Breast epithelium (tissue), 4 donors: ENCODE results near the gene PHLDA3. TPM values are rescaled to one million over a fixed set of nuclear protein-coding genes. Genes with fewer than 3 reads are reported as not detected.

Source experiments
- DNase-seq, 2 donors: peaks; one replicate each; pipeline ENCODE4 v3.0.0-alpha.2; 2019; ENCODE audit warnings: low spot score in 2 of 2
- H3K27ac ChIP-seq, 2 donors: fragments of 200-600 bp; sonication (generic) in 1 of 2; one replicate each; pipeline ENCODE4 v1.5.1; 2016 to 2019; ENCODE audit warnings: mild to moderate bottlenecking in 1 of 2
- H3K27me3 ChIP-seq, 2 donors: fragments of 200-600 bp; sonication (generic) in 1 of 2; one replicate each; pipeline versions ENCODE4 v1.5.1 to v1.6.0; 2017 to 2019; ENCODE audit warnings: control low read depth in 1 of 2, mild to moderate bottlenecking in 1 of 2
- H3K36me3 ChIP-seq: fragments of 200-600 bp; one replicate; pipeline ENCODE4 v1.5.1; 2019
- H3K4me1 ChIP-seq, 2 donors: fragments of 200-600 bp; sonication (generic); one replicate each; pipeline ENCODE4 v1.5.1; 2016 to 2019; ENCODE audit warnings: control low read depth in 1 of 2
- H3K4me3 ChIP-seq, 3 donors: fragments of 200-600 bp; sonication (generic); 1 replicate in 2 of 3; 2 replicates in 1 of 3; pipeline ENCODE4 v1.5.1; 2016 to 2019; ENCODE audit warnings: mild to moderate bottlenecking in 3 of 3, moderate library complexity in 2 of 3
- H3K9me3 ChIP-seq, 2 donors: fragments of 200-600 bp; sonication (generic) in 1 of 2; one replicate each; pipeline ENCODE4 v1.5.1; 2016 to 2019; ENCODE audit warnings: control low read depth in 1 of 2
- POLR2A ChIP-seq: fragments of 450-650 bp; IDR thresholded peaks from one replicate; pipeline ENCODE4 v1.6.1; 2016; ENCODE audit warnings: antibody characterized with exemption, mild to moderate bottlenecking, moderate library complexity
- POLR2AphosphoS5 ChIP-seq, 3 donors: sonication (generic); formaldehyde crosslinking; IDR thresholded peaks; one replicate each; pipeline ENCODE4 v1.6.1; 2017; ENCODE audit warnings: antibody characterized with exemption in 3 of 3
- intact Hi-C: fragments of 100-400 bp; cut with DNase I; formaldehyde crosslinking; loops from one replicate; pipeline ENCODE4 v1.15.1; 2023; ENCODE audit warnings: low total_unique reads
- total RNA-seq, 3 donors: library from RNA; depleted of rRNA; stranded (reverse); fragments of >200 nt; gene quantifications; one replicate each; pipeline ENCODE4 v1.1.0, GENCODE V29; 2016
- TF ChIP-seq, protein P1 (sequence below), 3 donors: fragments of 450-650 bp; IDR thresholded peaks; one replicate each; pipeline ENCODE4 v1.5.1; 2016 to 2017; ENCODE audit warnings: antibody characterized with exemption in 3 of 3, mild to moderate bottlenecking in 3 of 3, moderate library complexity in 3 of 3

The PHLDA3 gene
- total RNA-seq, 3 donors from 2014 or later = 65.7 to 116 (median 92.7) TPM

GRCh38 chr1:201436393-201436792 is 32.6 kb downstream of the PHLDA3 start:
- Histone ChIP-seq H3K27me3 (no peaks in the 10 kb centered on the region), H3K4me1 (no peaks in the 10 kb centered on the region), H3K36me3 (no peaks in the 10 kb centered on the region), H3K4me3 (no peak overlapping the region), H3K9me3 (no peaks in the 10 kb centered on the region), H3K27ac (no peak overlapping the region)
- DNase-seq = no peak
- intact Hi-C loops = no loop called here
- TF ChIP-seq POLR2AphosphoS5 (IDR thresholded peaks at IDR 0.05) (no peak), POLR2A (no peak)
- TF ChIP-seq, protein P1, sequence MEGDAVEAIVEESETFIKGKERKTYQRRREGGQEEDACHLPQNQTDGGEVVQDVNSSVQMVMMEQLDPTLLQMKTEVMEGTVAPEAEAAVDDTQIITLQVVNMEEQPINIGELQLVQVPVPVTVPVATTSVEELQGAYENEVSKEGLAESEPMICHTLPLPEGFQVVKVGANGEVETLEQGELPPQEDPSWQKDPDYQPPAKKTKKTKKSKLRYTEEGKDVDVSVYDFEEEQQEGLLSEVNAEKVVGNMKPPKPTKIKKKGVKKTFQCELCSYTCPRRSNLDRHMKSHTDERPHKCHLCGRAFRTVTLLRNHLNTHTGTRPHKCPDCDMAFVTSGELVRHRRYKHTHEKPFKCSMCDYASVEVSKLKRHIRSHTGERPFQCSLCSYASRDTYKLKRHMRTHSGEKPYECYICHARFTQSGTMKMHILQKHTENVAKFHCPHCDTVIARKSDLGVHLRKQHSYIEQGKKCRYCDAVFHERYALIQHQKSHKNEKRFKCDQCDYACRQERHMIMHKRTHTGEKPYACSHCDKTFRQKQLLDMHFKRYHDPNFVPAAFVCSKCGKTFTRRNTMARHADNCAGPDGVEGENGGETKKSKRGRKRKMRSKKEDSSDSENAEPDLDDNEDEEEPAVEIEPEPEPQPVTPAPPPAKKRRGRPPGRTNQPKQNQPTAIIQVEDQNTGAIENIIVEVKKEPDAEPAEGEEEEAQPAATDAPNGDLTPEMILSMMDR (IDR thresholded peaks at IDR 0.05) = no peak

- Histone ChIP-seq H3K4me3 (no peak overlapping the region), H3K27me3 (no peaks in the 10 kb centered on the region), H3K9me3 (no peaks in the 10 kb centered on the region), H3K4me1 (no peaks in the 10 kb centered on the region), H3K36me3 (no peaks in the 10 kb centered on the region), H3K27ac (no peak overlapping the region)
- intact Hi-C loops = loop anchor here (5.0 kb wide), 1 partner anchor 78 kb away; no protein-coding TSS in a partner anchor
- no peak for TF ChIP-seq POLR2A
- no peak for TF ChIP-seq POLR2AphosphoS5 (IDR thresholded peaks at IDR 0.05)
- TF ChIP-seq, protein P1 (IDR thresholded peaks at IDR 0.05) = no peak
- DNase-seq = no peak
Measured at GRCh38 chr1:201434266-201434665, 34.7 kb downstream of the PHLDA3 start.

DNA sequence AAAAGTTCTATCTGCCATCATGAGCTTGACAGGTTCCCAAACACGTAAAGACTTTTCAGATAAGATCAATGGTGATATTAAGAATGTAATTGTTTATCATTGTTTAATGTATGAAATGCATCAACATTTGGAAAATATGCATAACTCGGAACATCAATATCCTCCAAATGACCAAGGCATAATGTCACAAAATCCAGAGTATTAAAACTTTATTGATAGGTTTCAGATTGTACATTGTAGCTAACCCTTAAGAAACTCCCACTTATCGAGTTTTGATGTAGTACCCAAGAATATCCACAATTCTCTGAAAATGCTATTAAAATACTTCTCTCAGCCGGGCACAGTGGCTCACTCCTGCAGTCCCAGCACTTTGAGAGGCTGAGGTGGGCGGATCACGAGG is 35.4 kb downstream of the PHLDA3 start:
- Histone ChIP-seq H3K4me3 (no peak overlapping the region), H3K27ac (no peak overlapping the region), H3K36me3 (no peaks in the 10 kb centered on the region), H3K9me3 (no peaks in the 10 kb centered on the region), H3K27me3 (no peaks in the 10 kb centered on the region), H3K4me1 (no peaks in the 10 kb centered on the region)
- TF ChIP-seq, protein P1 (IDR thresholded peaks at IDR 0.05) = no peak
- TF ChIP-seq POLR2AphosphoS5 (IDR thresholded peaks at IDR 0.05) (no peak), POLR2A (no peak)
- no peak for DNase-seq
- intact Hi-C loops = loop anchor here (5.0 kb wide), 1 partner anchor 79 kb away; no protein-coding TSS in a partner anchor

DNA sequence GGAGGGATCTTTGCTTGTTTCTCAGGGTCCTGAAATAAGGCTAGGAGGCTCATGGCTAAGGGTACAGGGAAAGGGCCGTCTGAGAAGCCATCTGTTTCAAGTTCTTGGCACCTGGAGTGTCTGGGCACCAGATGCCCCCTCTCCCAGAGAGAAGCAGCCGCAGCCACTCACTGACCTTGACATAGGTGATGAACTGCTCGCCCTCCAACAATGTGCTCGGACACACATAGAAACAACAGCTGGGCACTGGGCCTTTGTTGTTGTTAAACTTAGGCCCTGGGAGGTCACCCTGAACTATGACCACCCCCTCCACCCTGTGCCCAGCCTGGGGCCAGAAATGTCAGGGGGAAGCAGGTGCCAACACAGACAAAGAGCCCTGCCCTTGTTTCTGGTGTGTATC is 38.2 kb downstream of the PHLDA3 start:
- no peak overlapping the region for H3K4me3 ChIP-seq
- TF ChIP-seq, protein P1 (IDR thresholded peaks at IDR 0.05) = no peak
- TF ChIP-seq POLR2A (no peak), POLR2AphosphoS5 (IDR thresholded peaks at IDR 0.05) (no peak)
- H3K9me3 ChIP-seq = no peaks in the 10 kb centered on the region
- H3K27ac ChIP-seq = no peak overlapping the region
- H3K4me1 ChIP-seq = no peaks in the 10 kb centered on the region
- no peak for DNase-seq
- intact Hi-C loops = loop anchor here (5.0 kb wide), 1 partner anchor 82 kb away; no protein-coding TSS in a partner anchor
- H3K36me3 ChIP-seq = no peaks in the 10 kb centered on the region
- H3K27me3 ChIP-seq = no peaks in the 10 kb centered on the region

DNA sequence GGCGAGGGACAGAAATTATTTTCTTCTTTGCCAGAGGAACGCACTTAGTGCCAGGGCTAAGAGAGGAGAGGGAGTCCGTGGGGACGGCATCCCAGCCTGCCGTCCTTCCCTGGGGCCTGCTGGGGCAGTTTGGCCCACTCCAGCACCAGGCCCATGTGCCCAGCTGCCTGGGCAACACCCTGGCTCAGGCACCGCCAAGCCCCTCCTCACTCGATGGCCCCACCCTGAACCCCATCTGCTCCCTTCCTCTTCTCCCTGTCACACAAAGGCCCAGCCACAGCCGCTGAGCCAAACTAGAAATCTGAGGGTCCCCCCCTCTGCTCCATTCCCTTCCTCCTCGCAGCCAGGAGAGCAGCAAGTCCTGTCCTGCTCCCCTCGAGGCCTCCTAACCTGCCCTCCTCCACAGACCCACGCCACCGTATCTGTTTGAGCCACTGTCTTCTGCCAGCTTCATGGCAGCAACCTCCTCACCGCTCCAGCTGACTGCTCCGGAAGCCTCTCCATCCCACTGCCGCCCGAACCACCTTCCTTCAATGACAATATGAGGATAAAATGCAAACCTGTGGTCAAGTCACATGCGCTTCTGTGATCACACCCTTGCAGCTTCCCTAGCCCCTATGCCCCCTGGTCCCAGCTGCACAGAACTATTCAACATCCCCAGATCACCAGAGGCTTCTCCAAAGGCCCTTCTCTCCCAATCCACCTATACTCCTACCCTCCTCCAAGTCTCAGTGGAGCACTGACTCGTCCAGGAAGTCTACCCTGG is 39.1 kb downstream of the PHLDA3 start:
- peak overlapping the region; percentile 55 to 56 for H3K27ac ChIP-seq
- no peaks in the 10 kb centered on the region for H3K9me3 ChIP-seq
- TF ChIP-seq POLR2AphosphoS5 (IDR thresholded peaks at IDR 0.05) (no peak), POLR2A (no peak)
- TF ChIP-seq, protein P1 (IDR thresholded peaks at IDR 0.05) = no peak
- intact Hi-C loops = loop anchor here (5.0 kb wide), 1 partner anchor 82 kb away; no protein-coding TSS in a partner anchor
- no peak overlapping the region for H3K4me3 ChIP-seq
- no peaks in the 10 kb centered on the region for H3K36me3 ChIP-seq
- no peaks in the 10 kb centered on the region for H3K4me1 ChIP-seq
- peak in 1 of 2 donors; percentile 39 for DNase-seq
- no peaks in the 10 kb centered on the region for H3K27me3 ChIP-seq
